ENCODE measurements around the gene EYA2.

GRCh38 chr20:46983466-46983865, 88.8 kb downstream of the EYA2 start:
- no peak for TF ChIP-seq CTCF (IDR thresholded peaks at IDR 0.05; ENCODE audit: low read depth, low read length)
- no peak for TF ChIP-seq POLR2A (IDR thresholded peaks at IDR 0.05; ENCODE audit: extremely low read depth, insufficient read length)
- TF ChIP-seq MAX (IDR thresholded peaks at IDR 0.05; ENCODE audit: low read depth, low read length) = no peak

All from NB4 (cell line).